Esophagus muscularis mucosa (tissue), 4 donors: ENCODE data around the gene CHST9. TPM values are rescaled to one million over a fixed set of nuclear protein-coding genes. Genes with fewer than 3 reads are reported as not detected.

Experiments
- DNase-seq: peaks from one replicate; pipeline ENCODE4 v3.0.0-alpha.2; 2017; ENCODE audit errors: extremely low spot score
- H3K27ac ChIP-seq, 4 donors: fragments of 200-600 bp; sonication (generic); replicated peaks in 1 of 4; 1 replicate in 3 of 4; 2 replicates in 1 of 4; pipeline ENCODE4 v1.5.1; 2016 to 2019; ENCODE audit warnings: mild to moderate bottlenecking in 1 of 4
- H3K27me3 ChIP-seq, 4 donors: fragments of 200-600 bp; sonication (generic); one replicate each; pipeline versions ENCODE4 v1.5.1 to v1.6.0; 2016 to 2019
- H3K36me3 ChIP-seq, 4 donors: fragments of 200-600 bp; sonication (generic); one replicate each; pipeline ENCODE4 v1.5.1; 2016 to 2019
- H3K4me1 ChIP-seq, 4 donors: fragments of 200-600 bp; sonication (generic); one replicate each; pipeline ENCODE4 v1.5.1; 2016 to 2019
- H3K4me3 ChIP-seq, 4 donors: fragments of 200-600 bp; sonication (generic); 1 replicate in 2 of 4; 2 replicates in 2 of 4; pipeline ENCODE4 v1.5.1; 2016 to 2019; ENCODE audit warnings: mild to moderate bottlenecking in 4 of 4, moderate library complexity in 1 of 4
- H3K9me3 ChIP-seq, 4 donors: fragments of 200-600 bp; sonication (generic); 1 replicate in 3 of 4; 2 replicates in 1 of 4; pipeline ENCODE4 v1.5.1; 2016 to 2019
- EP300 ChIP-seq: sonication (generic); formaldehyde crosslinking; IDR thresholded peaks from one replicate; pipeline ENCODE4 v1.6.1; 2017; ENCODE audit warnings: antibody characterized with exemption
- POLR2A ChIP-seq: fragments of 450-650 bp; IDR thresholded peaks from one replicate; pipeline ENCODE4 v1.6.1; 2017; ENCODE audit warnings: antibody characterized with exemption, moderate library complexity, mild to moderate bottlenecking, low read depth
- POLR2AphosphoS5 ChIP-seq, 2 donors: sonication (generic); formaldehyde crosslinking; IDR thresholded peaks; one replicate each; pipeline ENCODE4 v1.6.1; 2017; ENCODE audit warnings: antibody characterized with exemption in 2 of 2
- WGBS: methylation state at CpG from one replicate; pipeline ENCODE4 v1.1.5; 2018; 5-methylcytosine and 5-hydroxymethylcytosine counted together
- intact Hi-C: fragments of 100-400 bp; cut with DNase I; formaldehyde crosslinking; loops from one replicate; pipeline ENCODE4 v1.15.1; 2023
- total RNA-seq, 4 donors: library from RNA; depleted of rRNA; stranded (reverse); fragments of >200 nt; gene quantifications; one replicate each; pipeline versions ENCODE4 v1.1.0 to v1.2.1, GENCODE V29; 2016
- TF ChIP-seq, protein P1 (sequence below), 3 experiments: fragments of 200-600 bp in 2 of 3; fragments of 450-650 bp in 1 of 3; sonication (generic) in 2 of 3; IDR thresholded peaks; one replicate each; pipeline ENCODE4 v1.5.1; 2017 to 2019; ENCODE audit warnings: antibody characterized with exemption in 3 of 3, mild to moderate bottlenecking in 2 of 3, moderate library complexity in 1 of 3

Gene CHST9
- total RNA-seq, 4 donors from 2014 or later, result 0.42 to 2.4 (median 1.4) TPM

DNA sequence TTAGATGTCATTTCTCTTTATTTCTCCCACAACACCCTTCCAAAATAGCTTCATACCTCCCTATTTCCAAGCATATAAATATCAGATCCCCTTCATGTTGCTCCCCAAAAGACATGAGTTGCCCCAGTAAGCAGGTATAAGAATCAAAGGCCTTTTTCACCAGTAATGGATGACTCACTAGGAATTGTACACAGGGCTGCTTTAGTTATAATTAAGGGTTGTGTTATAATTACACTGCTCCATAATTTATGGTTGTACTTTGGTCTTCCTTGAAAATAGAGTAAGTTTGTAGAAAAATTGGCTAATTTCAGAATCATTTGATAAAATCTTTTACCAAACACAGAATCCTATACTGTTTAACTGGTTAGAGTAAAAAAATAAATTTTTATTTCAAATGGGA is 310.8 kb downstream of the CHST9 start:
- no peak overlapping the region for H3K27ac ChIP-seq
- no peaks in the 10 kb centered on the region for H3K36me3 ChIP-seq
- DNase-seq, result no peak
- H3K4me1 ChIP-seq, result peaks cover 0 to 4% (median 1%) of the 10 kb centered on the region in 4 donors
- no peaks in the 10 kb centered on the region for H3K27me3 ChIP-seq
- H3K9me3 ChIP-seq, result no peaks in the 10 kb centered on the region
- intact Hi-C loops, result no loop called here
- H3K4me3 ChIP-seq, result no peak overlapping the region
- TF ChIP-seq POLR2A (no peak), POLR2AphosphoS5 (IDR thresholded peaks at IDR 0.05) (no peak), EP300 (no peak)
- TF ChIP-seq, protein P1, sequence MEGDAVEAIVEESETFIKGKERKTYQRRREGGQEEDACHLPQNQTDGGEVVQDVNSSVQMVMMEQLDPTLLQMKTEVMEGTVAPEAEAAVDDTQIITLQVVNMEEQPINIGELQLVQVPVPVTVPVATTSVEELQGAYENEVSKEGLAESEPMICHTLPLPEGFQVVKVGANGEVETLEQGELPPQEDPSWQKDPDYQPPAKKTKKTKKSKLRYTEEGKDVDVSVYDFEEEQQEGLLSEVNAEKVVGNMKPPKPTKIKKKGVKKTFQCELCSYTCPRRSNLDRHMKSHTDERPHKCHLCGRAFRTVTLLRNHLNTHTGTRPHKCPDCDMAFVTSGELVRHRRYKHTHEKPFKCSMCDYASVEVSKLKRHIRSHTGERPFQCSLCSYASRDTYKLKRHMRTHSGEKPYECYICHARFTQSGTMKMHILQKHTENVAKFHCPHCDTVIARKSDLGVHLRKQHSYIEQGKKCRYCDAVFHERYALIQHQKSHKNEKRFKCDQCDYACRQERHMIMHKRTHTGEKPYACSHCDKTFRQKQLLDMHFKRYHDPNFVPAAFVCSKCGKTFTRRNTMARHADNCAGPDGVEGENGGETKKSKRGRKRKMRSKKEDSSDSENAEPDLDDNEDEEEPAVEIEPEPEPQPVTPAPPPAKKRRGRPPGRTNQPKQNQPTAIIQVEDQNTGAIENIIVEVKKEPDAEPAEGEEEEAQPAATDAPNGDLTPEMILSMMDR (IDR thresholded peaks at IDR 0.05), result no peak

DNA sequence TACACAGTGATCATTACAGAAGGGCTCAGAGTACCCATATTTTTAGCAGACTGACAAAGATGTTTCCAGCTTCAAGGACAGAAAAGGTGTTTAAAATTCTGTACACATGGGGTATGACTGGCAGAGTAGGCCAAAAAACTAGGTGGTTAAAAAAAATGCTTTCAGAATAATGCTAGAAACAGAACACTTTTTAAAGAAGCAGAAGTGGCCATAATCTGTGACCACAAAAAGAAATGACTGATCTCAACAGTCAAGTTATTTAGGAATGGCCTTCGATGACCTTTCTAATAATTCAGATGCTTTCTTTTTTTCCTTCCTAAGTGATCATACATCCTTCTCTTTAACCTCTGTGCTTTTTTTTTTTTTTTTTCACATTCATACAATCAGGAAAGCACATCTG is 315.5 kb downstream of the CHST9 start:
- intact Hi-C loops, result no loop called here
- no peak for TF ChIP-seq EP300
- TF ChIP-seq, protein P1 (IDR thresholded peaks at IDR 0.05), result no peak
- TF ChIP-seq POLR2A, result no peak

DNA sequence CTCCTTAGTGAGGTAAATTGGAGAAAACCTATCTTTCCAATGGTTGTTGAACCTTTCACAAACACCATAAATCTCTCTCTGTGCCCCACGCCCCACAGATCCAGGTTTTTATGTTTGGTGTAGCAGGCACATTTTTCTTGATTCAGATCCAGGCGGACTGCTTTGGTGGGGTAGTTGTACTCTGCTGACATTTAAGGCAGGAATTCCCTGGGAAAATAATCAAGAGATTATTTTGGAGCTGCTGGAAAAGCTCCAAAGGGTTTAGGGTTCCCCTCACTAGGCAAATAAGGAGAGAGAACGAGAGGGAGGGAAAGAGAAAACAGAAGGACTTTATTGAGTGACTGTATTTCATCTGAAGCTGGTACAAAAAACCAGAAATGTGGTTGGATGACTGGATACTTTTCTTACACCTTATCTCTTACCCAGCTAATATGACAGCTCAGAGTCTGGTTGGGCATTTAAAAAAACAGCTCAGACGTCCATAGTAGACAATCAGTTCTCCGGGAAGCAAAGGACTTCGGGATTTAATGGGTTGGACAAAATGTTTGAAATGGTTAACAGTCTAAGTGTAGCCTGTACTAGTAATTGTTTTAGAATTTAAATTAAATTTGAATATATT is 316.0 kb downstream of the CHST9 start:
- Histone ChIP-seq H3K36me3 (no peaks in the 10 kb centered on the region), H3K27ac (no peak overlapping the region), H3K4me1 (peaks cover 0 to 11% (median 8%) of the 10 kb centered on the region in 4 donors), H3K4me3 (peak overlapping the region in 1 of 4 donors; percentile 3), H3K9me3 (no peaks in the 10 kb centered on the region), H3K27me3 (peaks cover 0 to 6% (median 0%) of the 10 kb centered on the region in 4 donors)
- TF ChIP-seq EP300 (no peak), POLR2A (no peak), POLR2AphosphoS5 (IDR thresholded peaks at IDR 0.05) (no peak)
- TF ChIP-seq, protein P1 (IDR thresholded peaks at IDR 0.05), result no peak
- intact Hi-C loops, result no loop called here
- WGBS, result 60% methylated on average over 6 of the region's 6 CpGs
- DNase-seq, result no peak

More for the DNA sequence above, 315.5 kb downstream of the CHST9 start:
- DNase-seq, result no peak
- Histone ChIP-seq H3K27ac (no peak overlapping the region), H3K4me1 (peaks cover 0 to 11% (median 8%) of the 10 kb centered on the region in 4 donors), H3K4me3 (no peak overlapping the region), H3K27me3 (peaks cover 0 to under 1% (median 0%) of the 10 kb centered on the region in 4 donors), H3K36me3 (no peaks in the 10 kb centered on the region), H3K9me3 (no peaks in the 10 kb centered on the region)
- 74% methylated on average over 1 of the region's 1 CpG for WGBS

DNA sequence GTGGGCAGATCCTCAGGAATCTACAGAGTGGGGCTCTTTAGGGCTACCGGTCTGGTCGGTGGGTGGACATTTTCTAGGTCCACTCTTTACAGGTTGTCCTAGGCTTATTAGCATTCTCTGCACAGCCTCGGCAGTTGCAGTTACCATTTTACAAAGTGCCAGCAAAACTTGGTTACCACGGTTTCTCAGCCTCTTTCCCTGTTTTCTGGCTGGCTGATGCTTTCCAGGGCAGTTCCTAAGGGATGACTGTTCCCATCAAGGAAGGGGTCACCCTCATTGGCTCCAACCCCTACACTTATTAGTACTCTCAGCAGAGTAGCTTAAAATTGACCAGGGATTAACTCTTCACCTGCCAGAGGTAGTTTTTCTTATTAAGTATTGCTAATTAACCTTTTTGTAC is 317.6 kb downstream of the CHST9 start:
- intact Hi-C loops, result no loop called here

More for the DNA sequence above, 317.6 kb downstream of the CHST9 start:
- TF ChIP-seq, protein P1 (IDR thresholded peaks at IDR 0.05), result no peak
- no peak for TF ChIP-seq EP300
- TF ChIP-seq POLR2A, result no peak
- TF ChIP-seq POLR2AphosphoS5 (IDR thresholded peaks at IDR 0.05), result no peak
- peaks cover 0 to 13% (median 5%) of the 10 kb centered on the region in 4 donors for H3K27me3 ChIP-seq
- H3K4me1 ChIP-seq, result peaks cover 11 to 20% (median 13%) of the 10 kb centered on the region in 4 donors
- H3K27ac ChIP-seq, result no peak overlapping the region
- H3K9me3 ChIP-seq, result no peaks in the 10 kb centered on the region
- no peaks in the 10 kb centered on the region for H3K36me3 ChIP-seq
- WGBS, result 72% methylated on average over 4 of the region's 4 CpGs
- no peak overlapping the region for H3K4me3 ChIP-seq
- DNase-seq, result no peak
